Kidney (tissue), 14 donors: ENCODE data around the gene PMFBP1. TPM values are rescaled to one million over a fixed set of nuclear protein-coding genes. Genes with fewer than 3 reads are reported as not detected.
A peak's percentile ranks its signal among the peaks of the same experiment; 100 is the strongest.

Source experiments
- DNase-seq, 5 donors: peaks; one replicate each; pipeline ENCODE4 v3.0.0-alpha.2; 2013 to 2020
- FAIRE-seq: peaks from 2 replicates; lab custom pipeline; 2012; peaks lifted over from hg19 to GRCh38; lab: Jason Lieb, UNC
- H3K27ac ChIP-seq, 2 donors: one replicate each; pipeline ENCODE4 v1.7.0; 2013; ENCODE audit warnings: low read depth in 2 of 2, low read length in 2 of 2, inconsistent platforms in 1 of 2
- H3K27me3 ChIP-seq: one replicate; pipeline ENCODE4 v1.7.1; 2013; ENCODE audit warnings: low read length, inconsistent platforms; ENCODE audit not compliant: control insufficient read depth, insufficient read depth
- H3K36me3 ChIP-seq, 3 donors: one replicate each; pipeline versions ENCODE4 v1.7.0 to v1.7.1; 2013; ENCODE audit warnings: low read length in 3 of 3, control low read depth in 1 of 3, inconsistent platforms in 1 of 3; ENCODE audit not compliant: insufficient read depth in 3 of 3, control insufficient read depth in 2 of 3
- H3K4me1 ChIP-seq, 3 donors: one replicate each; pipeline versions ENCODE4 v1.7.0 to v1.7.1; 2013; ENCODE audit warnings: low read length in 3 of 3, inconsistent platforms in 1 of 3, low read depth in 1 of 3; ENCODE audit not compliant: control insufficient read depth in 2 of 3, insufficient read depth in 2 of 3
- H3K4me3 ChIP-seq, 3 donors: one replicate each; pipeline versions ENCODE4 v1.7.0 to v1.8.1; 2013; ENCODE audit warnings: low read length in 3 of 3, control low read depth in 1 of 3, inconsistent platforms in 1 of 3
- H3K9ac ChIP-seq, 3 donors: one replicate each; pipeline versions ENCODE4 v1.7.0 to v1.7.1; 2013; ENCODE audit warnings: low read length in 3 of 3, control low read depth in 1 of 3, inconsistent platforms in 1 of 3
- H3K9me3 ChIP-seq, 3 donors: one replicate each; pipeline versions ENCODE4 v1.7.0 to v1.7.1; 2013; ENCODE audit warnings: low read length in 3 of 3, control low read depth in 1 of 3, inconsistent platforms in 1 of 3; ENCODE audit not compliant: control insufficient read depth in 2 of 3, insufficient read depth in 1 of 3
- intact Hi-C: fragments of 100-400 bp; cut with DNase I; formaldehyde crosslinking; loops from one replicate; pipeline ENCODE4 v1.11.1; 2022
- polyA plus RNA-seq: library from polyadenylated mRNA; stranded (reverse); fragments of 350-450 nt; fragmentation: Illumina TruSeq; extraction: RNeasy Lipid Tissue Mini Kit (QIAGEN cat#74804); gene quantifications from one replicate; pipeline ENCODE4 v1.2.3, GENCODE V29; 2014; ENCODE audit warnings: low read depth, low replicate concordance; ENCODE audit not compliant: insufficient read depth
- total RNA-seq: library from RNA; stranded (reverse); fragmentation: NEBNext Ultra II Directional; extraction: Animal tissue kit (Norgen Biotek cat#: 25700); gene quantifications from one replicate; pipeline ENCODE4 v1.2.1, GENCODE V29; 2021
- TF ChIP-seq, protein P1 (sequence below): IDR thresholded peaks from 3 replicates; pipeline ENCODE4 v1.5.1; 2012; ENCODE audit warnings: mild to moderate bottlenecking, moderate library complexity, borderline replicate concordance; ENCODE audit not compliant: insufficient read depth; ENCODE audit errors: extremely low read depth
- donor health status: control.
- donor health status: control.
- donor health status: control.
- donor health status: control.
- donor health status: control.
- donor health status: DM: yes; HTN: yes; CAD: no.
- donor health status: Normal renal cell carcinoma (clear cell type).

PMFBP1 gene
- total and polyA plus RNA-seq, 2 donors from 2014 or later = 0.13 to 0.69 TPM

DNA sequence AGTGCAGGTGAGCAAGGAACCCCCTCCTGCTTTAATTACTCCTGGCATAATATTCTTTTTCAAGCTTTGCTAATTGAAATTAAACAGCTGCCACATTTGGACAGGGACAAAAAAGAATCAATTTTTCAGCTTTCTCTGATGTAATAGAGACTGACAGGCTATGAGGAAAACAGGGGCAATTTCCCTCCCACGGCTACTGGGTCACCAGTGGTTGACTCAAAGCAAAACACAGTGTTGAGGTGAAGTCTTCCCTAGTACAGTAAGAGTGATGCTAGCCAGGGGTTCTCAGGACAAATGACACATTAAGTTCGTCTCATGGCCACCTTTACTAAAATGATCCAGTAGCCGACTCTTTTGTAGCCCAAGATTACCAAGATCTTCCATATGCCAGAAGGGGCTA, 38.6 kb upstream of the PMFBP1 start:
- Histone ChIP-seq H3K4me1 (no peaks in the 10 kb centered on the region), H3K27me3 (no peaks in the 10 kb centered on the region), H3K9ac (no peak overlapping the region), H3K9me3 (no peaks in the 10 kb centered on the region), H3K36me3 (no peaks in the 10 kb centered on the region), H3K27ac (no peak overlapping the region), H3K4me3 (no peak overlapping the region)
- TF ChIP-seq, protein P1, sequence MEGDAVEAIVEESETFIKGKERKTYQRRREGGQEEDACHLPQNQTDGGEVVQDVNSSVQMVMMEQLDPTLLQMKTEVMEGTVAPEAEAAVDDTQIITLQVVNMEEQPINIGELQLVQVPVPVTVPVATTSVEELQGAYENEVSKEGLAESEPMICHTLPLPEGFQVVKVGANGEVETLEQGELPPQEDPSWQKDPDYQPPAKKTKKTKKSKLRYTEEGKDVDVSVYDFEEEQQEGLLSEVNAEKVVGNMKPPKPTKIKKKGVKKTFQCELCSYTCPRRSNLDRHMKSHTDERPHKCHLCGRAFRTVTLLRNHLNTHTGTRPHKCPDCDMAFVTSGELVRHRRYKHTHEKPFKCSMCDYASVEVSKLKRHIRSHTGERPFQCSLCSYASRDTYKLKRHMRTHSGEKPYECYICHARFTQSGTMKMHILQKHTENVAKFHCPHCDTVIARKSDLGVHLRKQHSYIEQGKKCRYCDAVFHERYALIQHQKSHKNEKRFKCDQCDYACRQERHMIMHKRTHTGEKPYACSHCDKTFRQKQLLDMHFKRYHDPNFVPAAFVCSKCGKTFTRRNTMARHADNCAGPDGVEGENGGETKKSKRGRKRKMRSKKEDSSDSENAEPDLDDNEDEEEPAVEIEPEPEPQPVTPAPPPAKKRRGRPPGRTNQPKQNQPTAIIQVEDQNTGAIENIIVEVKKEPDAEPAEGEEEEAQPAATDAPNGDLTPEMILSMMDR = no peak
- FAIRE-seq (no peak), DNase-seq (no peak)
- intact Hi-C loops = no loop called here

DNA sequence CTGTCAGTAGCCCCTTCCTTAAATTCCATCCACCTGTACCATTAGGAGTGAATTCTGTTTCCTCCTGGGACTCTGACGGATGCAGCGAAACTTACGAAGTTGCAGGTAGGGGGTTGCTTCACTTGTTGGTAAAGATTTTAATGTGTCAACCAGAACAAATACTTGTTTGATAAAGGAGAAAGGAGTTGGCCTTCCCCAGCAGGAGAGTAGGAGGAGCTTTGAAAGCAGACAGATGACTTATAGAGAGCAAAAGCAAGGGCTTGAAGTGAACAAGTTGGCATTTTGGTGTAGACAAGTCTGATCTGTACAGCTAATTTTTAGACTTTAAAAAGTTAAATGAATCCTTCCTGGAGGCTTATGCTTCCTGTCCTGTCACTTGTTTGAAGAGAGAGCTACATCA, 38.1 kb upstream of the PMFBP1 start:
- H3K27ac ChIP-seq = no peak overlapping the region
- H3K27me3 ChIP-seq = no peaks in the 10 kb centered on the region
- H3K4me3 ChIP-seq = no peak overlapping the region
- H3K4me1 ChIP-seq = no peaks in the 10 kb centered on the region
- H3K9ac ChIP-seq = no peak overlapping the region
- no peaks in the 10 kb centered on the region for H3K36me3 ChIP-seq
- TF ChIP-seq, protein P1 = no peak
- DNase-seq = no peak
- no peak for FAIRE-seq
- intact Hi-C loops = no loop called here
- H3K9me3 ChIP-seq = no peaks in the 10 kb centered on the region

DNA sequence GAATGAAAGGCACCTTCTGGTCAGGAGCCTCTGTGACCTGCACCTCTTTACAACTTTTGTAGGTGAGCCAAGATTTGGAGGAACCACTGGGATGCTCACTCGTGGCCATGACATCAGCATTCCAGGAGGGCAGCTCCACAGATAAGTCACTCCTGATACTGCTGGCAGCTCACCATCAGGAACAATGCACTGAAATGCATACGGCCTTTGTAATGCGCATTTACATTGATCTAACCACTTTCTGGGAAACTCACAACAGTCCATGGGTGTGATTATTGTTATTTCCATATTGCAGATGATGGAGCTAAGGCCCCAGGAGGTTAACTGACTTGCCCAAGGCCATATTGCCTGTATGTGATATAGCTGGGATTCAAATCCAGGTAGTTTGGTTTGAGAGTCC, 34.3 kb upstream of the PMFBP1 start:
- no peak for FAIRE-seq

DNA sequence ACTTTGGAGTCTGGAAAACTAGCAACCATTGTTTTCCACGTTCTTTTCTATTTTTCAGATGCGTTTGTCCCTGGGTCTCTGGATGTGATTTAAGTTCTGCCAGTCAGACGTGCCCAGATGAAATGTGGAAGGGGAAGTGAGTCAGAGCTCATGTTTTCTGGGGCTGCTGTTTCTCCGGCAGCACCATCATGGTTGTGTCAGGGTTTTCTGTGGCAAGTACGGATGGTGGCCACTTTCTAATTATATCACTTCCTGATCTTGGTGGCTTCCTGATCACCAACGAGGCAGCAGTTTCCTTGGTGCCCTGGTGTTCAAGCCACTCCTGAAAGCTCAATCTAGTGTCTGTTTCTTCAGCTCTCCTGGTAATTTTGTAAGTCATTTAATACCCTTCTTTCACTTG, 31.4 kb upstream of the PMFBP1 start:
- intact Hi-C loops = no loop called here
- Histone ChIP-seq H3K4me3 (no peak overlapping the region), H3K36me3 (no peaks in the 10 kb centered on the region), H3K27me3 (no peaks in the 10 kb centered on the region), H3K4me1 (no peaks in the 10 kb centered on the region), H3K9me3 (no peaks in the 10 kb centered on the region), H3K27ac (peak overlapping the region in 1 of 2 donors; percentile 20), H3K9ac (no peak overlapping the region)
- DNase-seq (no peak), FAIRE-seq (no peak)
- TF ChIP-seq, protein P1 = no peak

More for the DNA sequence above, 34.3 kb upstream of the PMFBP1 start:
- Histone ChIP-seq H3K36me3 (no peaks in the 10 kb centered on the region), H3K4me3 (no peak overlapping the region), H3K4me1 (no peaks in the 10 kb centered on the region), H3K27me3 (no peaks in the 10 kb centered on the region), H3K27ac (no peak overlapping the region), H3K9ac (no peak overlapping the region), H3K9me3 (no peaks in the 10 kb centered on the region)
- DNase-seq = no peak
- TF ChIP-seq, protein P1 = no peak
- intact Hi-C loops = no loop called here
